ENCODE measurements around the gene TYW1.
"Not testable (repeated sequence)": the region's sequence is repeated elsewhere in the genome, so short reads cannot be mapped to it uniquely, and the experiment has no call there.

The TYW1 gene

GRCh38 chr7:66996444-66997191 lies at the start of gene TYW1:
TSS of gene TYW1 (plus strand) at chr7:66996833. CDS start at chr7:66996979, 146 bp downstream.
- peak; percentile 75 for DNase-seq (ENCODE audit: low spot score)

- no peak for DNase-seq (ENCODE audit: low spot score)
These were observed 48.0 kb upstream of the TYW1 start for GRCh38 chr7:66948480-66949109.

DNA sequence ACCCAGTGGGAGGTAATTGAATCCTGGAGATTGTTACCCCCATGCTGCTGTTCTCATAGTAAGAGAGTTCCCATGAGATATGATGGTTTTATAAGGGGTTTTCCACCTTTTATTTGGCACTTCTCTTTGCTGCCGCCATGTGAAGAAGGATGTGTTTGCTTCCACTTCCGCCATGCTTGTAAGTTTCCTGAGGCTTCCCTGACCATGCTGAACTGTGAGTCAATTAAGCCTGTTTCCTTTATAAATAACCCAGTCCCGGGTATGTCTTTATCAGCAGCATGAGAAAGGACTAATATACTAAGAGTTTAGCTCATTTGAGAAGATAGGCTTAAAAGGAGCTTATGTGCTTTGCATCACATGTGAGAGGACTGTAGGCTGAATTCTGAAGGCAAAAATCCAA lies 46.3 kb upstream of the TYW1 start:
- no peak for DNase-seq (ENCODE audit: low spot score)

DNA sequence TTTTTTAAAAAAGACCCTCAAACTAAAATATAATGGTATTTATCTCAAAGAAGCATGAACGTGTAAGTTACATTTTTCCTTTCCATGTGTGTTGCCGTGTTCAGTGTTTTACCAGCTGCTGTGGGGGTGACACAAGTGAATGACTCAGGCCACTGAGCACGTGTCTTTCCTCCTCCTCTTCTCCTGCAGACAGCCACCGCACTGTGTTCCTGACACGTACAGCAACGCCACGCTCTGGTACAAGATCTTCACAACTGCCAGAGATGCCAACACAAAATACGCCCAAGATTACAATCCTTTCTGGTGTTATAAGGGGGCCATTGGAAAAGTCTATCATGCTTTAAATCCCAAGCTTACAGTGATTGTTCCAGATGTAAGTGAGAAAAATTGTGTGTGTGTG lies 45.9 kb upstream of the TYW1 start:
- DNase-seq (ENCODE audit: low spot score), result no peak

GRCh38 chr7:66952343-66953043 lies 44.1 kb upstream of the TYW1 start:
- peak; percentile 73 for DNase-seq (ENCODE audit: low spot score)

DNA sequence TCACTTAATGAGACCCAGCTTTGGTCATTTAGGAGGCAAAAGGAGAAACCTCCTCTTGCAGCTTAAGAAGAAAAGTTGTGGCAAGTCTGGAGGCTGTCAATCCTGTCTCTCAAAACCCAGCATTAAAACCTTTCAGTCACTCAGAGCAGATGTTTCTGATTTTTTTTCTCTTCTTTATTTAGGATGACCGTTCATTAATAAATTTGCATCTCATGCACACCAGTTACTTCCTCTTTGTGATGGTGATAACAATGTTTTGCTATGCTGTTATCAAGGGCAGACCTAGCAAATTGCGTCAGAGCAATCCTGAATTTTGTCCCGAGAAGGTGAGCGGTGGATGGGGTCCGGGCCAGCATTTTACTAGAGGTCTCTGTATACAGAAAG lies 43.6 kb upstream of the TYW1 start:
- DNase-seq (ENCODE audit: low spot score), result no peak

DNA sequence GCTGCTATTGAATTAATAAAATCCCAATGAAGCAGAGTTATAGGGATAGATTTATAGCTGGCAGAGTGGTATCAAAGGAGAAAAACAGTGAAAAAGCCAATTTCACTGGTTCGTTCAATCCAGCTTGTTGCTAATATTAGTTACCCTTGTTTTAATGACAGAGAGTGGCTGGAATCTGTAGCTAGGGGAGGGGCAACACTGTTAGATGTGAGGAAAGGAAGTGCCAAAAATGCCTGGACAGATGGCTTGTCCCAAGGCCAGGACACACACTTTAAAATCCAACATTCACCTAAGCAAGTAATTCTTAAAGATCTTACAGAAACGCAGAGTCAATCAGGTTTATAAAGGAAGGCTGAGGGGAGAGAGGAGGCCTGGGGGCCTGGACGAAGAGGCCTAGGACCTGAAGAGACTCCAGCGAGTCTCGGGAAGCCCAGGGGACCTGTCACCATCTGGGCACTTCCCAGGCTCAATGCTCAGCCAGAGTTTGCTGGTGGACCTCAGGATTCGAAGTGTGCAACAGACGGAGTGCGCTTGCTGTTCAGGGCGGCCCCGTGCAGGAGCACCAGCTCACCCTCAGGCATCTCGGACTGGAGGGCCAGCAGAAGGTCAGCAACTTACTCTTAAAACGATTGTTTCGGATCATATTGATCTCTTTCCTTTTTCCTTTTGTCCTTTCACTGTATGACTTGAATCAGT lies 38.9 kb upstream of the TYW1 start:
- DNase-seq (ENCODE audit: low spot score), result no peak

- DNase-seq (ENCODE audit: low spot score), result no peak
These were observed 37.9 kb upstream of the TYW1 start for GRCh38 chr7:66958538-66959350.

DNA sequence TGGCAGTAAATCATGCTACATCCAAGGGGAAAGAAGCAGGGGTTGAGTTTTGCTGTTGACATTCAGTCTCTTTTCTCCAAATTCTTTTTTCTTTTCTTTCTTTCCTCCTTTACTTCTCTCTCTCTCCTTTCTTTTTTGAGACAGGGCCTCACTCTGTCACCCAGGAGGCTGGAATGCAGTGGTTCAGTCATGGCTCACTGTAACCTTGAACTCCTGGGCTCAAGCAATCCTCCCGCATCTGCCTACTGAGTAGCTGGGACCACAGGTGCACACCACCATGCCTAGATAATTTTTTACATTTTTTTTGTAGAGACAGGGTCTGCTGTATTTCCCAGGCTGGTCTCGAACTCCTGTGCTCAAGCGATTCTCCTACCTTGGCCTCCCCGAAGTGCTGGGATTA lies 36.4 kb upstream of the TYW1 start:
- no peak for DNase-seq (ENCODE audit: low spot score)

DNA sequence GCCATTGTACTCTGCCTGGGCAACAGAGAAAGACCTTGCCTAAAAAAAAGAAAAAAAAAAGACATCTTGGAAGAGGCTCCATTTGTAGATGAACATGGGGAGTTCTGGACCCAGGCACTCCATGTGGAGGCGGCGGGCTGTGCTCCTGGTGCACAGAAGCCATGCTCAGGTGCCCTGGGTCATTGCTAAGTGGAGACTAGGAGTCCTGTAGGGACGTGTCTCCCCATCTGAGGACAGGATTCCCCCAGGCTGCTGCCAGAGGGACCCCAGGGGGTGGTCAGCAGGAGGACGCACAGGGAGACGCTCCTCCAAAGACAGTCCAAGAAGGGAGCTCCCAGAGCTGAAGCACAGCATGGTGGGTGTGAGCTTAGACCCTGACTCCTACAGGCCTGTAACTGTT lies 35.5 kb upstream of the TYW1 start:
- no peak for DNase-seq (ENCODE audit: low spot score)

DNA sequence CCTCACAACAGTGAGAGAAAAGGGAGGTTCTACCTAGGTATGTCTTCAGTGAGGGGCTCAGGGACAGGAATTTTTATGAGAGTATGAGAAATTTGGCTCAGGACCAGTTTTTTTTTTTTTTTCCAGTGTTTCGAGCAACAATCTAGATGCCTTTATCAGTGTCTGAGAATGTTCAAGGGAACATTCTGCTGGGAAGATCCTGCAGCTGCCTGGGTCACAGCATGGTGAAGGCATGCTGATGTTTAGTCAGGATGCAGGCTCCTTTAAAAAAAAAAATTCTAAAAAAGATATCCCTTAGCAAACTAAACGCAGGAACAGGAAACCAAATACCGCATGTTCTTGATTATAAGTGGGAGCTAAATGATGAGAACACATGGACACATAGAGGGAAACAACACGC lies 32.2 kb upstream of the TYW1 start:
- DNase-seq (ENCODE audit: low spot score), result no peak

DNA sequence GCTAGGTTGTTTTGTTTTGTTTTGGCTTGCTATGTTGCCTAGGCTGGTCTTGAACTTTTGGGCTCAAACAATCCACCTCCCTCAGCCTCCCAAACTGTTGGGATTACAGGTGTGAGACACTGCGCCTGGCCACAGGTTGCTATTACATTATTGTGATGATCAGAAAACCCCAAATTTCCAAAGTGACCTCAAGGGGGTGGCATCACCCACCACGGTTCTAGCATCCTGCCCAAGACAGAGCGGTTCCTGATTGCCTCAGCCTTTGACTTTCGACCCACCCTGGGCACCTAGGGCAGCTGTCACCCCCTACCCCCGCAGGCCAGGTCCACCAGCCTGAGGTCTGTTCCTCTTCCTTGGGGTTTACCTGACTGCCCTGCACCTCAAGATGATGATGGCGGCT lies 29.6 kb upstream of the TYW1 start:
- DNase-seq (ENCODE audit: low spot score), result no peak

DNA sequence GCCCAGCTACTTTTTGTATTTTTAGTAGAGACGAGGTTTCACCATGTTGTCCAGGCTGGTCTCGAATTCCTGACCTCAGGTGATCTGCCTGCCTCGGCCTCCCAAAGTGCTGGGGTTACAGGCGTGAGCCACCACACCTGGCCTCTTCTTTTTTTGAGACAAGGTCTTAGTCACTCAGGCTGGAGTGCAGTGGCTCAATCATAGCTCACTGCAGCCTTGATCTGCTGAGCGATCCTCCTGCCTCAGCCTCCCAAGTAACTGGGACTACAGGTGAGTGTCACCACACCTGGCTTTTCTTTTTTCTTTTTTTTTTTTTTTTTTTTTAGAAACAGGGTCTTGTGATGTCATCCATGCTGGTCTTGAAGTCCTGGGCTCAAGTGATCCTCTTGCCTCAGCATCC lies 27.6 kb upstream of the TYW1 start:
- not testable (repeated sequence) for DNase-seq (ENCODE audit: low spot score)

DNA sequence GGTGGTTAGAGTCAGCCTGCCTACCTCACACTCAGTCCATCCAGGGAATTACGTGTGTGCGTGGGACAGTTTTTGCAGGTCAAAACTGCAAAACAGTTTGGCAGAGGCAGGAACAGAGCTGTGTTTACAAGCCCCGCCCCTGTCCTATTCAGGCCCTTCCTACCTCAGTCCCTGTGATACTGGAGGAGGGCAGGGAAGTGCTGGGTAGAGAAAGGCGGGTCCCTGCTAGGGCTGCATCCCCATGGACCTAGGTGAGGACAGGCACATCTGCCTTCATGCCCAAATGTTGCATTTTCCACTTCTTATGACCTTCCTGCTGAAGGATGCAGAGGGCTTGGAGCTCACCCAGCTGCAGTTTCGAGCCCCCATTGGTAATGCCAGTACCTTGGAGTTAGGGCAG lies 26.3 kb upstream of the TYW1 start:
- no peak for DNase-seq (ENCODE audit: low spot score)

- no peak for DNase-seq (ENCODE audit: low spot score)
These were observed 21.5 kb upstream of the TYW1 start for GRCh38 chr7:66974986-66975590.

GRCh38 chr7:66978312-66978711 lies 18.3 kb upstream of the TYW1 start:
- DNase-seq (ENCODE audit: low spot score), result not testable (repeated sequence)

DNA sequence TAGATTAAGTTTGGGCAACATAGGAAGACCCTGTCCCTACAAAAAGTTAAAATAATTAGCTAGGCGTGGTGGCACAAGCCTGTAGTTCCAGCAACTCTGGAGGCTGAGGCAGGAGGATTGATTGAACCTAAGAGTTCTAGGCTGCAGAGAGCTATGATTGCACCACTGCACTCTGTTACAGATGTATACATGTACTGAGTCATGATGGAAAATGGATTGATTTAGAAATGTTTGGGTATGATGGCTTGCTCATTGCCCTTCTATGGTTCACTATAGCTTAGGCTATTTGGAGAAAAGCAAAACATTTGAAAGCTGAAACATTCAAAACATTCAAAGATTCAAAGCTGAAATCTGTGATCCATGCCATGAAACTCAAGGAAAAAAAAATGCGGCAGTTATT lies 17.6 kb upstream of the TYW1 start:
- not testable (repeated sequence) for DNase-seq (ENCODE audit: low spot score)

- DNase-seq (ENCODE audit: low spot score), result not testable (repeated sequence)
These were observed 16.3 kb upstream of the TYW1 start for GRCh38 chr7:66980336-66980735.

DNA sequence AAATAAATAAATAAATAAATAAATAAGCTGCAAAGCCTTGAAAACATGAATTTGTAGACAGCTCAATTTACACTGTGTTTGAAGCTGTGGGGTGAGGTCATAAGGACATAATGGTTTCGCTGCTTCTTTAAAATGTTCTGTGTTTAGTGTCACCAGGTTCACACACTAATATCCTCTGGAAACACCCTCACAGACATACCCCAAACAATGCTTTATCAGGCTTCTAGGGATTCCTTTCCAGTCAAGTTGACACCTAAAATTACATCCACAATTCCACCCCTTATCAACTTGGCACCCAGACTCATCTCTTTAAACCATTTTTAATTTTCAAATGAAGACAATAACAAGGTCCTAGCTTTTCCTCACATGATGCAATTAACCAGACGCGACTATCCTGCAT lies 7.1 kb upstream of the TYW1 start:
- not testable (repeated sequence) for DNase-seq (ENCODE audit: low spot score)

DNA sequence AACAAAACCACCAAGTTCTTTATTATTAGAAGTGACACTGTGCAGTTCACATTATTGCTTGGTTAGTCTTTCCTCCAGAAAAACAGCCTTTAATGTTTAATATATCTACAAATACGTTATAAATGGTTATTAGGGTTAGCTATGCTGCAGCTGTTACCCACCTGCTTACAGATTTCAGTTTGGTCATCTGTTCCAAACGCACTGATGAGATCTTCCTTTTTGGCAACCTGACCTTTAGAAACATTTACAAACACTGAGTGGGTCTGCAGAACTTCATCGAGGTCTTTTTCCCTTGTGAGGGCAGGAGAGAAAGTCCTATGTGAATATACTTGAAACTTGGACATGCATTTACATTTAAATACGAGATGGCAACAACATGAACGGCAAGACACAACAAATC lies 2.6 kb upstream of the TYW1 start:
- DNase-seq (ENCODE audit: low spot score), result not testable (repeated sequence)

- peak; percentile 12 for DNase-seq (ENCODE audit: low spot score)
These were observed 2.0 kb upstream of the TYW1 start for GRCh38 chr7:66994691-66995049.
